Tibial artery (tissue), 4 donors: ENCODE data around the gene SMIM41.

ENCODE experiments used
- DNase-seq, 2 donors: peaks; one replicate each; pipeline ENCODE4 v3.0.0-alpha.2; 2019
- H3K27ac ChIP-seq, 2 donors: fragments of 200-600 bp; sonication (generic) in 1 of 2; 1 replicate in 1 of 2; 2 replicates in 1 of 2; pipeline ENCODE4 v1.5.1; 2018 to 2019; ENCODE audit warnings: mild to moderate bottlenecking in 1 of 2
- H3K27me3 ChIP-seq, 2 donors: fragments of 200-600 bp; sonication (generic) in 1 of 2; one replicate each; pipeline versions ENCODE4 v1.5.1 to v1.6.0; 2016 to 2019
- H3K36me3 ChIP-seq, 3 donors: fragments of 200-600 bp; sonication (generic) in 2 of 3; one replicate each; pipeline ENCODE4 v1.5.1; 2016 to 2019; ENCODE audit warnings: mild to moderate bottlenecking in 2 of 3
- H3K4me1 ChIP-seq, 4 donors: fragments of 200-600 bp; sonication (generic) in 2 of 4; 1 replicate in 3 of 4; 2 replicates in 1 of 4; pipeline ENCODE4 v1.5.1; 2016 to 2019
- H3K4me3 ChIP-seq, 2 donors: fragments of 200-600 bp; sonication (generic) in 1 of 2; 1 replicate in 1 of 2; 2 replicates in 1 of 2; pipeline ENCODE4 v1.5.1; 2018 to 2019; ENCODE audit warnings: mild to moderate bottlenecking in 2 of 2
- H3K9me3 ChIP-seq, 3 donors: fragments of 200-600 bp; sonication (generic) in 1 of 3; one replicate each; pipeline ENCODE4 v1.5.1; 2016 to 2019
- intact Hi-C: fragments of 100-400 bp; cut with DNase I; formaldehyde crosslinking; loops from one replicate; pipeline ENCODE4 v1.15.0; 2023; ENCODE audit warnings: low total_unique reads
- TF ChIP-seq, protein P1 (sequence below), 2 experiments: fragments of 200-600 bp in 1 of 2; fragments of 450-650 bp in 1 of 2; IDR thresholded peaks; one replicate each; pipeline ENCODE4 v1.5.1; 2017 to 2019; ENCODE audit warnings: antibody characterized with exemption in 2 of 2, mild to moderate bottlenecking in 1 of 2, moderate library complexity in 1 of 2

Gene SMIM41

GRCh38 chr12:52141306-52141705, 61.8 kb downstream of the SMIM41 start:
- H3K36me3 ChIP-seq, result no peaks in the 10 kb centered on the region

DNA sequence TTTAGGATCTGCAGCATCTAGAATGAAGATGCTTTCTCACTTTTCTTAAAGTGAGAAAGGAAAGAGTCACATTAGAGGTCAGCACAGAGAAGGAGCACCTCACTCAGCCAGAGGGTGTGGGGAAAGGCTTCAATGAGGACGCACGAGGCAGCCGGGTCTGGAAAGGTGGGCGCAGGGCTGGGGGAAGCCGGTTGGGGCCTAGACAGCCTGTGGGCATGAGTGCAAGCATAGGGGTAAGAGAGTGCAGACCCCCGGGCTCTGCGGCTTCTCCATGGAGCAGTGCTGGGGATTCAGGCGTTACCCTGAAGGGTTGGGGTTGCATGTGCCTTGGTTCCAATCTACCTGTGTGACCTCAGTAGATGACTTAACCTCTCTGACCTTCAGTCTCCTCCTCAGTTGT, 62.4 kb downstream of the SMIM41 start:
- intact Hi-C loops, result loop anchor here (10.0 kb wide), 1 partner anchor 443 kb away; no protein-coding TSS in a partner anchor
- Histone ChIP-seq H3K4me3 (no peak overlapping the region), H3K36me3 (no peaks in the 10 kb centered on the region), H3K4me1 (peaks cover 1 to 31% (median 6%) of the 10 kb centered on the region in 4 donors), H3K9me3 (no peaks in the 10 kb centered on the region), H3K27ac (no peak overlapping the region), H3K27me3 (peaks cover 0 to 13% of the 10 kb centered on the region in 2 donors)
- TF ChIP-seq, protein P1, sequence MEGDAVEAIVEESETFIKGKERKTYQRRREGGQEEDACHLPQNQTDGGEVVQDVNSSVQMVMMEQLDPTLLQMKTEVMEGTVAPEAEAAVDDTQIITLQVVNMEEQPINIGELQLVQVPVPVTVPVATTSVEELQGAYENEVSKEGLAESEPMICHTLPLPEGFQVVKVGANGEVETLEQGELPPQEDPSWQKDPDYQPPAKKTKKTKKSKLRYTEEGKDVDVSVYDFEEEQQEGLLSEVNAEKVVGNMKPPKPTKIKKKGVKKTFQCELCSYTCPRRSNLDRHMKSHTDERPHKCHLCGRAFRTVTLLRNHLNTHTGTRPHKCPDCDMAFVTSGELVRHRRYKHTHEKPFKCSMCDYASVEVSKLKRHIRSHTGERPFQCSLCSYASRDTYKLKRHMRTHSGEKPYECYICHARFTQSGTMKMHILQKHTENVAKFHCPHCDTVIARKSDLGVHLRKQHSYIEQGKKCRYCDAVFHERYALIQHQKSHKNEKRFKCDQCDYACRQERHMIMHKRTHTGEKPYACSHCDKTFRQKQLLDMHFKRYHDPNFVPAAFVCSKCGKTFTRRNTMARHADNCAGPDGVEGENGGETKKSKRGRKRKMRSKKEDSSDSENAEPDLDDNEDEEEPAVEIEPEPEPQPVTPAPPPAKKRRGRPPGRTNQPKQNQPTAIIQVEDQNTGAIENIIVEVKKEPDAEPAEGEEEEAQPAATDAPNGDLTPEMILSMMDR (IDR thresholded peaks at IDR 0.05), result no peak
- DNase-seq, result no peak

More at GRCh38 chr12:52141306-52141705, 61.8 kb downstream of the SMIM41 start:
- no peak overlapping the region for H3K27ac ChIP-seq
- no peaks in the 10 kb centered on the region for H3K9me3 ChIP-seq
- H3K4me1 ChIP-seq, result peaks cover 0 to 25% (median 1%) of the 10 kb centered on the region in 4 donors
- no peak for DNase-seq
- no peak overlapping the region for H3K4me3 ChIP-seq
- TF ChIP-seq, protein P1 (IDR thresholded peaks at IDR 0.05), result no peak
- intact Hi-C loops, result loop anchor here (10.0 kb wide), 1 partner anchor 443 kb away; no protein-coding TSS in a partner anchor
- H3K27me3 ChIP-seq, result peaks cover 0 to 13% of the 10 kb centered on the region in 2 donors

GRCh38 chr12:52142431-52142830, 62.9 kb downstream of the SMIM41 start:
- intact Hi-C loops, result loop anchor here (10.0 kb wide), 1 partner anchor 442 kb away; no protein-coding TSS in a partner anchor
- TF ChIP-seq, protein P1 (IDR thresholded peaks at IDR 0.05), result no peak
- no peaks in the 10 kb centered on the region for H3K36me3 ChIP-seq
- H3K4me1 ChIP-seq, result peaks cover 6 to 36% (median 11%) of the 10 kb centered on the region in 4 donors
- H3K27ac ChIP-seq, result no peak overlapping the region
- no peak for DNase-seq
- peaks cover 0 to 13% of the 10 kb centered on the region in 2 donors for H3K27me3 ChIP-seq
- H3K9me3 ChIP-seq, result no peaks in the 10 kb centered on the region
- no peak overlapping the region for H3K4me3 ChIP-seq

GRCh38 chr12:52144512-52145227, 65.2 kb downstream of the SMIM41 start:
- Histone ChIP-seq H3K36me3 (no peaks in the 10 kb centered on the region), H3K27ac (no peak overlapping the region), H3K9me3 (no peaks in the 10 kb centered on the region), H3K4me1 (peaks cover 9 to 59% (median 29%) of the 10 kb centered on the region in 4 donors), H3K4me3 (no peak overlapping the region), H3K27me3 (no peaks in the 10 kb centered on the region)
- TF ChIP-seq, protein P1 (IDR thresholded peaks at IDR 0.05), result no peak
- no peak for DNase-seq
- intact Hi-C loops, result loop anchor here (10.0 kb wide), 1 partner anchor 440 kb away; no protein-coding TSS in a partner anchor

- no peak overlapping the region for H3K4me3 ChIP-seq
- intact Hi-C loops, result loop anchor here (10.0 kb wide), 1 partner anchor 439 kb away; no protein-coding TSS in a partner anchor
- H3K36me3 ChIP-seq, result no peaks in the 10 kb centered on the region
- no peak overlapping the region for H3K27ac ChIP-seq
- TF ChIP-seq, protein P1 (IDR thresholded peaks at IDR 0.05), result no peak
- H3K9me3 ChIP-seq, result no peaks in the 10 kb centered on the region
- H3K4me1 ChIP-seq, result peaks cover 9 to 66% (median 32%) of the 10 kb centered on the region in 4 donors
- DNase-seq, result no peak
- H3K27me3 ChIP-seq, result no peaks in the 10 kb centered on the region
These were observed 66.0 kb downstream of the SMIM41 start for GRCh38 chr12:52145228-52146088.
